Fibroblast of skin of left quadriceps (primary cell): Measurements from ENCODE around the gene FBN3.

ENCODE experiments used
- DNase-seq, 2 experiments: peaks; one replicate each; pipeline ENCODE4 v3.0.0-alpha.2; 2013; ENCODE audit warnings: low read depth in 2 of 2

FBN3 gene

GRCh38 chr19:8089664-8090601 is 59.5 kb downstream of the FBN3 start:
- DNase-seq, result no peak

GRCh38 chr19:8088752-8089663 is 60.4 kb downstream of the FBN3 start:
- DNase-seq, result no peak

- DNase-seq, result no peak
Measured at GRCh38 chr19:8087876-8088275, 61.5 kb downstream of the FBN3 start.

- no peak for DNase-seq
Measured at GRCh38 chr19:8086849-8087248, 62.5 kb downstream of the FBN3 start.

- DNase-seq, result no peak
Measured at GRCh38 chr19:8085598-8086408, 63.6 kb downstream of the FBN3 start.

GRCh38 chr19:8084152-8084551 is 65.2 kb downstream of the FBN3 start:
- no peak for DNase-seq

- no peak for DNase-seq
Measured at GRCh38 chr19:8083141-8083540, 66.3 kb downstream of the FBN3 start.

- DNase-seq, result no peak
Measured at GRCh38 chr19:8081569-8082550, 67.5 kb downstream of the FBN3 start.

- DNase-seq, result no peak
Measured at GRCh38 chr19:8080832-8081231, 68.6 kb downstream of the FBN3 start.

GRCh38 chr19:8079988-8080387 is 69.4 kb downstream of the FBN3 start:
- DNase-seq, result no peak

- no peak for DNase-seq
Measured at GRCh38 chr19:8075158-8076074, 74.0 kb downstream of the FBN3 start.

- no peak for DNase-seq
Measured at GRCh38 chr19:8074501-8074900, 74.9 kb downstream of the FBN3 start.

GRCh38 chr19:8071912-8072311 is 77.5 kb downstream of the FBN3 start:
- no peak for DNase-seq

GRCh38 chr19:8069096-8069973 is 80.1 kb downstream of the FBN3 start:
- no peak for DNase-seq

- DNase-seq, result no peak
Measured at GRCh38 chr19:8065875-8066261, 83.5 kb downstream of the FBN3 start.

- DNase-seq, result no peak
Measured at GRCh38 chr19:8064911-8065874, 84.2 kb downstream of the FBN3 start.

GRCh38 chr19:8057545-8058270 is 91.7 kb downstream of the FBN3 start:
- no peak for DNase-seq
